GM12878 (cell line): ENCODE measurements around the gene FAM163A. TPM values are rescaled to one million over a fixed set of nuclear protein-coding genes. Genes with fewer than 3 reads are reported as not detected.

Experiments used
- ATAC-seq: fragments of 200-7000 bp; cut with Tn5 transposase; 3 replicates; pipeline ENCODE4 v1.9.1; 2020; ENCODE audit warnings: mild to moderate bottlenecking, moderate library complexity
- BruUV-seq: library from RNA; stranded (reverse); fragments of 400-500 nt; replicated peaks from 2 replicates; lab custom pipeline; 2021; lab: Mats Ljungman, UMichigan
- CTCF ChIA-PET: fragments of 300-600 bp; sonication (Branson Sonifier 250); formaldehyde crosslinking; extraction: SDS; loops from one replicate; lab custom pipeline; 2021; ENCODE audit warnings: inconsistent platforms; lab: Yijun Ruan, JAX
- POLR2A ChIA-PET: fragments of 350-600 bp; formaldehyde crosslinking; extraction: SDS; loops from one replicate; lab custom pipeline; 2021; ENCODE audit warnings: inconsistent platforms; lab: Charles Lee
- RAD21 ChIA-PET: fragments of 300-600 bp; sonication (Branson Sonifier 250); formaldehyde crosslinking; loops from one replicate; lab custom pipeline; 2023; ENCODE audit warnings: antibody characterized with exemption; ENCODE audit not compliant: unreplicated experiment; lab: Charles Lee
- SMC1A ChIA-PET: fragments of 300-600 bp; sonication (Branson Sonifier 250); formaldehyde crosslinking; loops from one replicate; lab custom pipeline; 2023; ENCODE audit not compliant: unreplicated experiment, uncharacterized antibody; lab: Charles Lee
- DNase-seq: peaks from one replicate; pipeline ENCODE4 v3.0.0-alpha.2; 2011; ENCODE audit warnings: low read depth, low spot score
- FAIRE-seq: peaks from 3 replicates; lab custom pipeline; 2011; peaks lifted over from hg19 to GRCh38; lab: Jason Lieb, UNC
- H2AFZ ChIP-seq: 2 replicates; pipeline ENCODE4 v1.6.0; 2011; ENCODE audit warnings: low read depth, low read length, control low read depth; ENCODE audit not compliant: control insufficient read depth
- H3K27ac ChIP-seq: 2 replicates; pipeline ENCODE4 v1.5.1; 2011; ENCODE audit warnings: control low read depth; ENCODE audit not compliant: control insufficient read depth, insufficient read depth
- H3K27me3 ChIP-seq, 2 experiments: replicated peaks in 1 of 2; 2 replicates each; pipeline versions ENCODE4 v1.6.0 to v1.6.1; 2011; ENCODE audit warnings: low read length in 1 of 2; ENCODE audit not compliant: control insufficient read depth in 2 of 2, insufficient read depth in 2 of 2
- H3K36me3 ChIP-seq, 2 experiments: 2 replicates each; pipeline ENCODE4 v1.5.1; 2011; ENCODE audit warnings: low read length in 1 of 2; ENCODE audit not compliant: control insufficient read depth in 2 of 2, insufficient read depth in 2 of 2
- H3K4me1 ChIP-seq: 2 replicates; pipeline ENCODE4 v1.6.1; 2011; ENCODE audit warnings: mild to moderate bottlenecking, low read length, moderate library complexity, mixed read lengths; ENCODE audit not compliant: control insufficient read depth, insufficient read depth
- H3K4me2 ChIP-seq: 2 replicates; pipeline ENCODE4 v1.6.0; 2011; ENCODE audit warnings: control low read depth; ENCODE audit not compliant: control insufficient read depth, insufficient read depth
- H3K4me3 ChIP-seq: fragments of 200-600 bp; sonication (generic); 2 replicates; pipeline ENCODE4 v1.5.1; 2016
- H3K79me2 ChIP-seq: 2 replicates; pipeline ENCODE4 v1.6.0; 2011; ENCODE audit warnings: low read length; ENCODE audit not compliant: control insufficient read depth, insufficient read depth
- H3K9ac ChIP-seq: 2 replicates; pipeline ENCODE4 v1.8.0; 2011; ENCODE audit warnings: low read length, control low read depth, mixed read lengths; ENCODE audit not compliant: control insufficient read depth, insufficient read depth
- H3K9me3 ChIP-seq: replicated peaks from 3 replicates; pipeline ENCODE4 v1.5.1; 2011; ENCODE audit warnings: mild to moderate bottlenecking, low read length; ENCODE audit not compliant: control insufficient read depth, insufficient read depth
- H4K20me1 ChIP-seq: 2 replicates; pipeline ENCODE4 v1.6.0; 2011; ENCODE audit not compliant: control insufficient read depth, insufficient read depth
- BCLAF1 ChIP-seq: fragments of 450-650 bp; IDR thresholded peaks from 2 replicates; pipeline ENCODE4 v1.6.1; 2017; ENCODE audit warnings: antibody characterized with exemption, mild to moderate bottlenecking, moderate library complexity
- CBX5 ChIP-seq: sonication (generic); IDR thresholded peaks from 2 replicates; pipeline ENCODE4 v1.6.1; 2016; ENCODE audit warnings: low read depth, moderate library complexity, mild to moderate bottlenecking, inconsistent platforms
- CEBPB ChIP-seq, 2 experiments: fragments of 150-350 bp in 1 of 2; IDR thresholded peaks; 2 replicates each; pipeline ENCODE4 v1.6.1; 2012 to 2014; ENCODE audit warnings: low read depth in 2 of 2, low read length in 2 of 2, borderline replicate concordance in 1 of 2, inconsistent platforms in 1 of 2
- EZH2 ChIP-seq: IDR thresholded peaks from 2 replicates; pipeline ENCODE4 v1.6.1; 2012; ENCODE audit warnings: low read depth, mild to moderate bottlenecking, control low read depth, inconsistent platforms, low read length, borderline replicate concordance; ENCODE audit not compliant: control insufficient read depth
- NRF1 ChIP-seq: conservative IDR thresholded peaks from 2 replicates; pipeline ENCODE4 v1.6.1; 2011; ENCODE audit warnings: mild to moderate bottlenecking, low read depth, low read length, improper control_type of control experiment
- RELA ChIP-seq: fragments of 450-650 bp; IDR thresholded peaks from 2 replicates; pipeline ENCODE4 v1.8.0; 2014; ENCODE audit warnings: borderline replicate concordance; ENCODE audit not compliant: partially characterized antibody
- SMAD1 ChIP-seq: fragments of 450-650 bp; IDR thresholded peaks from 2 replicates; pipeline ENCODE4 v1.6.1; 2018; ENCODE audit warnings: mild to moderate bottlenecking, low read depth; ENCODE audit not compliant: partially characterized antibody
- SMAD5 ChIP-seq: IDR thresholded peaks from 2 replicates; pipeline ENCODE4 v1.6.1; 2016; ENCODE audit warnings: antibody characterized with exemption, low read depth
- SMC3 ChIP-seq: IDR thresholded peaks from 2 replicates; pipeline ENCODE4 v1.6.1; 2011; ENCODE audit warnings: low read length, improper control_type of control experiment, borderline replicate concordance
- SRF ChIP-seq, 2 experiments: IDR thresholded peaks; 2 replicates each; pipeline ENCODE4 v1.6.1; 2011; ENCODE audit warnings: low read depth in 2 of 2, low read length in 2 of 2, mild to moderate bottlenecking in 1 of 2, moderate library complexity in 1 of 2
- SUPT20H ChIP-seq: IDR thresholded peaks from 2 replicates; pipeline ENCODE4 v1.6.1; 2011; ENCODE audit warnings: low read depth, mild to moderate bottlenecking, low read length, moderate library complexity, borderline replicate concordance; ENCODE audit not compliant: control insufficient read depth
- WGBS: methylation state at CpG from one replicate; pipeline ENCODE4 v1.1.6; 2016; ENCODE audit warnings: low lambda C conversion rate; ENCODE audit not compliant: insufficient replicate concordance, insufficient coverage; ENCODE audit errors: missing lambda C conversion rate; 5-methylcytosine and 5-hydroxymethylcytosine counted together
- in situ Hi-C: fragments of 300-500 bp; cut with MboI; formaldehyde crosslinking; loops from 9 replicates; pipeline ENCODE4 v1.14.3; 2018; ENCODE audit warnings: mixed read lengths
- intact Hi-C: fragments of 100-400 bp; cut with micrococcal nuclease; formaldehyde crosslinking; loops from one replicate; pipeline ENCODE4 v1.14.2; 2022; ENCODE audit not compliant: unreplicated experiment
- polyA plus RNA-seq, 11 experiments: library from polyadenylated mRNA; depleted of rRNA in 4 of 11; unstranded in 6 of 11; stranded (reverse) in 5 of 11; fragments of >200 nt; fragmentation: Nextera tagmentation in 4 of 11; fragmentation: Illumina TruSeq in 1 of 11; extraction: Ambion mirVana in 4 of 11; extraction: Trizol in 1 of 11; gene quantifications; 1 replicate in 1 of 11; 2 replicates in 10 of 11; pipeline versions ENCODE4 v1.2.1 to v1.2.3, GENCODE V29; 2011 to 2016; ENCODE audit warnings: inconsistent platforms in 2 of 11, missing spikeins in 2 of 11, low read depth in 1 of 11
- total RNA-seq, 4 experiments: library from RNA; depleted of rRNA in 3 of 4; stranded (reverse); fragments of >200 nt in 3 of 4; fragmentation: Illumina TruSeq in 1 of 4; extraction: Trizol in 1 of 4; gene quantifications; 2 replicates each; pipeline versions ENCODE4 v1.2.1 to v1.2.3, GENCODE V29; 2013 to 2021

The FAM163A gene
- total and polyA plus RNA-seq, 10 of the 15 experiments (the other 5 are each of a cell fraction or from before 2014, with no cell fraction given): not detected

- ATAC-seq: no peak
- intact Hi-C loops: no loop called here
- no peak for TF ChIP-seq BCLAF1
- no peak for TF ChIP-seq SMAD1
- no peak for TF ChIP-seq RELA
- TF ChIP-seq CEBPB (IDR thresholded peaks at IDR 0.05; ENCODE audit: borderline replicate concordance in 1 of 2, low read depth in 2 of 2, low read length in 2 of 2): no peak
- no peak for TF ChIP-seq CBX5
- no peak for TF ChIP-seq EZH2
- no peak for TF ChIP-seq SMAD5
- no peak for TF ChIP-seq SMC3
- TF ChIP-seq NRF1: no peak
- no peak for TF ChIP-seq SRF (IDR thresholded peaks at IDR 0.05; ENCODE audit: low read depth in 2 of 2, low read length in 2 of 2)
- TF ChIP-seq SUPT20H: no peak
- ChIA-PET SMC1A (interaction anchor here (0.7 kb wide), 1 partner anchor 35 kb away, joined by 3 read pairs; no protein-coding TSS in a partner anchor), RAD21 (no interaction called here), POLR2A (no interaction called here), CTCF (interaction anchor here (2.1 kb wide), 1 partner anchor 25 kb away, joined by 12 read pairs; no protein-coding TSS in a partner anchor)
- no peak for DNase-seq
- WGBS: 41% methylated on average over 4 of the region's 4 CpGs
- H3K9ac ChIP-seq: no peak overlapping the region
- H3K27me3 ChIP-seq: peaks cover 0 to 1% of the 10 kb centered on the region in 2 experiments; a peak in 1 of 4 replicates
- FAIRE-seq: no peak
- no peaks in the 10 kb centered on the region for H3K4me1 ChIP-seq
- in situ Hi-C loops: no loop called here
- H3K4me3 ChIP-seq: no peak overlapping the region
- no peaks in the 10 kb centered on the region for H3K36me3 ChIP-seq
- no peak overlapping the region for H3K27ac ChIP-seq
- no peaks in the 10 kb centered on the region for H3K79me2 ChIP-seq
- BruUV-seq: no TSS peak
- H2AFZ ChIP-seq: no peak overlapping the region
- H4K20me1 ChIP-seq: no peaks in the 10 kb centered on the region
- no peaks in the 10 kb centered on the region for H3K9me3 ChIP-seq
- no peak overlapping the region for H3K4me2 ChIP-seq
Observed at GRCh38 chr1:179785031-179785431, 41.9 kb downstream of the FAM163A start.
